HG02798 (cell line): ENCODE data around the gene F11.
"Not testable (repeated sequence)": the region's sequence is repeated elsewhere in the genome, so short reads cannot be mapped to it uniquely, and the experiment has no call there.

Experiments
- ATAC-seq: cut with Tn5 transposase; IDR thresholded peaks from one replicate; pipeline ENCODE4 v1.9.1; 2021; ENCODE audit warnings: mild to moderate bottlenecking; ENCODE audit not compliant: unreplicated experiment, poor library complexity

Gene F11

GRCh38 chr4:186249785-186250754 lies 15.9 kb upstream of the F11 start:
- ATAC-seq = no peak

- no peak for ATAC-seq
Observed at GRCh38 chr4:186250760-186251159, 15.2 kb upstream of the F11 start.

GRCh38 chr4:186255122-186255521 lies 10.9 kb upstream of the F11 start:
- no peak for ATAC-seq

GRCh38 chr4:186258216-186258811 lies 7.7 kb upstream of the F11 start:
- no peak for ATAC-seq

- ATAC-seq = no peak
Observed at GRCh38 chr4:186260117-186260503, 5.9 kb upstream of the F11 start.

- ATAC-seq = no peak
Observed at GRCh38 chr4:186260504-186261448, 5.2 kb upstream of the F11 start.

GRCh38 chr4:186264660-186265059 lies 1.3 kb upstream of the F11 start:
- no peak for ATAC-seq

GRCh38 chr4:186265250-186265649 lies 739 bp upstream of the F11 start:
- not testable (repeated sequence) for ATAC-seq

- ATAC-seq = no peak
Observed at GRCh38 chr4:186266729-186267456, 904 bp downstream of the F11 start.

GRCh38 chr4:186271081-186271678 lies 5.2 kb downstream of the F11 start:
- ATAC-seq = no peak

GRCh38 chr4:186272699-186273391 lies 6.9 kb downstream of the F11 start:
- ATAC-seq = no peak

GRCh38 chr4:186273392-186273789 lies 7.4 kb downstream of the F11 start:
- ATAC-seq = not testable (repeated sequence)

GRCh38 chr4:186283311-186283710 lies 17.3 kb downstream of the F11 start:
- no peak for ATAC-seq

- no peak for ATAC-seq
Observed at GRCh38 chr4:186285147-186285546, 19.2 kb downstream of the F11 start.

- no peak for ATAC-seq
Observed at GRCh38 chr4:186286581-186286980, 20.6 kb downstream of the F11 start.

GRCh38 chr4:186291256-186291890 lies 25.4 kb downstream of the F11 start:
- no peak for ATAC-seq

- no peak for ATAC-seq
Observed at GRCh38 chr4:186294160-186294559, 28.2 kb downstream of the F11 start.

- ATAC-seq = no peak
Observed at GRCh38 chr4:186296481-186296880, 30.5 kb downstream of the F11 start.
